GM12878 (cell line): ENCODE results near the gene ANOS1. TPM values are rescaled to one million over a fixed set of nuclear protein-coding genes. Genes with fewer than 3 reads are reported as not detected.

Source experiments
- ATAC-seq: fragments of 200-7000 bp; cut with Tn5 transposase; 3 replicates; pipeline ENCODE4 v1.9.1; 2020; ENCODE audit warnings: mild to moderate bottlenecking, moderate library complexity
- BruUV-seq: library from RNA; stranded (reverse); fragments of 400-500 nt; replicated peaks from 2 replicates; lab custom pipeline; 2021; lab: Mats Ljungman, UMichigan
- CTCF ChIA-PET: fragments of 300-600 bp; sonication (Branson Sonifier 250); formaldehyde crosslinking; extraction: SDS; loops from one replicate; lab custom pipeline; 2021; ENCODE audit warnings: inconsistent platforms; lab: Yijun Ruan, JAX
- POLR2A ChIA-PET: fragments of 350-600 bp; formaldehyde crosslinking; extraction: SDS; loops from one replicate; lab custom pipeline; 2021; ENCODE audit warnings: inconsistent platforms; lab: Charles Lee
- RAD21 ChIA-PET: fragments of 300-600 bp; sonication (Branson Sonifier 250); formaldehyde crosslinking; loops from one replicate; lab custom pipeline; 2023; ENCODE audit warnings: antibody characterized with exemption; ENCODE audit not compliant: unreplicated experiment; lab: Charles Lee
- SMC1A ChIA-PET: fragments of 300-600 bp; sonication (Branson Sonifier 250); formaldehyde crosslinking; loops from one replicate; lab custom pipeline; 2023; ENCODE audit not compliant: unreplicated experiment, uncharacterized antibody; lab: Charles Lee
- DNase-seq: peaks from one replicate; pipeline ENCODE4 v3.0.0-alpha.2; 2011; ENCODE audit warnings: low read depth, low spot score
- FAIRE-seq: peaks from 3 replicates; lab custom pipeline; 2011; peaks lifted over from hg19 to GRCh38; lab: Jason Lieb, UNC
- H2AFZ ChIP-seq: 2 replicates; pipeline ENCODE4 v1.6.0; 2011; ENCODE audit warnings: low read depth, low read length, control low read depth; ENCODE audit not compliant: control insufficient read depth
- H3K27ac ChIP-seq: 2 replicates; pipeline ENCODE4 v1.5.1; 2011; ENCODE audit warnings: control low read depth; ENCODE audit not compliant: control insufficient read depth, insufficient read depth
- H3K27me3 ChIP-seq, 2 experiments: replicated peaks in 1 of 2; 2 replicates each; pipeline versions ENCODE4 v1.6.0 to v1.6.1; 2011; ENCODE audit warnings: low read length in 1 of 2; ENCODE audit not compliant: control insufficient read depth in 2 of 2, insufficient read depth in 2 of 2
- H3K36me3 ChIP-seq, 2 experiments: 2 replicates each; pipeline ENCODE4 v1.5.1; 2011; ENCODE audit warnings: low read length in 1 of 2; ENCODE audit not compliant: control insufficient read depth in 2 of 2, insufficient read depth in 2 of 2
- H3K4me1 ChIP-seq: 2 replicates; pipeline ENCODE4 v1.6.1; 2011; ENCODE audit warnings: mild to moderate bottlenecking, low read length, moderate library complexity, mixed read lengths; ENCODE audit not compliant: control insufficient read depth, insufficient read depth
- H3K4me2 ChIP-seq: 2 replicates; pipeline ENCODE4 v1.6.0; 2011; ENCODE audit warnings: control low read depth; ENCODE audit not compliant: control insufficient read depth, insufficient read depth
- H3K4me3 ChIP-seq: fragments of 200-600 bp; sonication (generic); 2 replicates; pipeline ENCODE4 v1.5.1; 2016
- H3K79me2 ChIP-seq: 2 replicates; pipeline ENCODE4 v1.6.0; 2011; ENCODE audit warnings: low read length; ENCODE audit not compliant: control insufficient read depth, insufficient read depth
- H3K9ac ChIP-seq: 2 replicates; pipeline ENCODE4 v1.8.0; 2011; ENCODE audit warnings: low read length, control low read depth, mixed read lengths; ENCODE audit not compliant: control insufficient read depth, insufficient read depth
- H3K9me3 ChIP-seq: replicated peaks from 3 replicates; pipeline ENCODE4 v1.5.1; 2011; ENCODE audit warnings: mild to moderate bottlenecking, low read length; ENCODE audit not compliant: control insufficient read depth, insufficient read depth
- H4K20me1 ChIP-seq: 2 replicates; pipeline ENCODE4 v1.6.0; 2011; ENCODE audit not compliant: control insufficient read depth, insufficient read depth
- SMAD1 ChIP-seq: fragments of 450-650 bp; IDR thresholded peaks from 2 replicates; pipeline ENCODE4 v1.6.1; 2018; ENCODE audit warnings: mild to moderate bottlenecking, low read depth; ENCODE audit not compliant: partially characterized antibody
- WGBS: methylation state at CpG from one replicate; pipeline ENCODE4 v1.1.6; 2016; ENCODE audit warnings: low lambda C conversion rate; ENCODE audit not compliant: insufficient replicate concordance, insufficient coverage; ENCODE audit errors: missing lambda C conversion rate; 5-methylcytosine and 5-hydroxymethylcytosine counted together
- in situ Hi-C: fragments of 300-500 bp; cut with MboI; formaldehyde crosslinking; loops from 9 replicates; pipeline ENCODE4 v1.14.3; 2018; ENCODE audit warnings: mixed read lengths
- intact Hi-C: fragments of 100-400 bp; cut with micrococcal nuclease; formaldehyde crosslinking; loops from one replicate; pipeline ENCODE4 v1.14.2; 2022; ENCODE audit not compliant: unreplicated experiment
- polyA plus RNA-seq, 11 experiments: library from polyadenylated mRNA; depleted of rRNA in 4 of 11; unstranded in 6 of 11; stranded (reverse) in 5 of 11; fragments of >200 nt; fragmentation: Nextera tagmentation in 4 of 11; fragmentation: Illumina TruSeq in 1 of 11; extraction: Ambion mirVana in 4 of 11; extraction: Trizol in 1 of 11; gene quantifications; 1 replicate in 1 of 11; 2 replicates in 10 of 11; pipeline versions ENCODE4 v1.2.1 to v1.2.3, GENCODE V29; 2011 to 2016; ENCODE audit warnings: inconsistent platforms in 2 of 11, missing spikeins in 2 of 11, low read depth in 1 of 11
- total RNA-seq, 4 experiments: library from RNA; depleted of rRNA in 3 of 4; stranded (reverse); fragments of >200 nt in 3 of 4; fragmentation: Illumina TruSeq in 1 of 4; extraction: Trizol in 1 of 4; gene quantifications; 2 replicates each; pipeline versions ENCODE4 v1.2.1 to v1.2.3, GENCODE V29; 2013 to 2021
- TF ChIP-seq, protein P1 (sequence below): fragments of 450-650 bp; formaldehyde crosslinking; IDR thresholded peaks from 2 replicates; pipeline ENCODE4 v1.4.0; 2022; ENCODE audit warnings: mild to moderate bottlenecking, moderate library complexity

ANOS1 gene
- total and polyA plus RNA-seq, 10 of the 15 experiments (the other 5 are each of a cell fraction or from before 2014, with no cell fraction given), result under 0.01 to 4.0 (median 0.03) TPM; not detected in 3

DNA sequence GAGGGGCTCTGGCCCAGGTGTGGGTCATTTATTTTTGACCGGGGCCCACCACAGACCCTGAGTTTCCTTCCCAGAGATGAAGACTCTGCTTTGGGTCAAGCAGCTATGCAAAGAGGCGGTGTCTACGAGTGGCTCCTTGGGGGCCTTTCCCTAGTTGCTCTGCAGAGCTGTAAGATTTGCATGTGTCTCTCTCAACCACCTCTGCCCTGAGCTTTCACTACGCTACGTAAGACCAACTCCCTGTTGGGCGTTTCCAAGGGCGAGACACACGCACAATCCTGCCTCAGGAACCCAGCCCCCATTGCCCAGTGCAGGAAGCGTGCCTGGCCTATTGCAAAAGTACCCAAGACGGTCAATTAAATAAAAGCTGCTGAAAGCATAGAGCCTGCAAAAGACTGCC, 10.0 kb upstream of the ANOS1 start:
- no peak overlapping the region for H3K9ac ChIP-seq
- CTCF ChIA-PET, result interaction anchor here (0.6 to 3.3 kb wide), 13 partner anchors 9 to 1955 kb away, joined by 3 to 14 read pairs (median 4); no protein-coding TSS in a partner anchor
- SMC1A ChIA-PET, result interaction anchor here (1.0 to 1.5 kb wide), 2 partner anchors 8 to 72 kb away, joined by 3 to 6 read pairs; no protein-coding TSS in a partner anchor
- in situ Hi-C loops, result no loop called here
- RAD21 ChIA-PET, result interaction anchor here (0.6 to 1.0 kb wide), 3 partner anchors 48 to 377 kb away, joined by 3 to 4 read pairs (median 3); no protein-coding TSS in a partner anchor
- ATAC-seq (peak; percentile 54), FAIRE-seq (no peak), DNase-seq (no peak)
- no peaks in the 10 kb centered on the region for H3K4me1 ChIP-seq
- H3K27me3 ChIP-seq, result no peaks in the 10 kb centered on the region
- TF ChIP-seq, protein P1, sequence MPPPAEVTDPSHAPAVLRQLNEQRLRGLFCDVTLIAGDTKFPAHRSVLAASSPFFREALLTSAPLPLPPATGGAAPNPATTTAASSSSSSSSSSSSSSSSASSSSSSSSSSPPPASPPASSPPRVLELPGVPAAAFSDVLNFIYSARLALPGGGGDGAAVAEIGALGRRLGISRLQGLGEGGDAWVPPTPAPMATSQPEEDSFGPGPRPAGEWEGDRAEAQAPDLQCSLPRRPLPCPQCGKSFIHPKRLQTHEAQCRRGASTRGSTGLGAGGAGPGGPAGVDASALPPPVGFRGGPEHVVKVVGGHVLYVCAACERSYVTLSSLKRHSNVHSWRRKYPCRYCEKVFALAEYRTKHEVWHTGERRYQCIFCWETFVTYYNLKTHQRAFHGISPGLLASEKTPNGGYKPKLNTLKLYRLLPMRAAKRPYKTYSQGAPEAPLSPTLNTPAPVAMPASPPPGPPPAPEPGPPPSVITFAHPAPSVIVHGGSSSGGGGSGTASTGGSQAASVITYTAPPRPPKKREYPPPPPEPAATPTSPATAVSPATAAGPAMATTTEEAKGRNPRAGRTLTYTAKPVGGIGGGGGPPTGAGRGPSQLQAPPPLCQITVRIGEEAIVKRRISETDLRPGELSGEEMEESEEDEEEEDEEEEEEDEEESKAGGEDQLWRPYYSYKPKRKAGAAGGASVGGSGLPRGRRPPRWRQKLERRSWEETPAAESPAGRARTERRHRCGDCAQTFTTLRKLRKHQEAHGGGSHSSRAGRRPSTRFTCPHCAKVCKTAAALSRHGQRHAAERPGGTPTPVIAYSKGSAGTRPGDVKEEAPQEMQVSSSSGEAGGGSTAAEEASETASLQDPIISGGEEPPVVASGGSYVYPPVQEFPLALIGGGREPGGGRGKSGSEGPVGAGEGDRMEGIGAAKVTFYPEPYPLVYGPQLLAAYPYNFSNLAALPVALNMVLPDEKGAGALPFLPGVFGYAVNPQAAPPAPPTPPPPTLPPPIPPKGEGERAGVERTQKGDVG (CRISPR knock-in tag), result no peak
- TF ChIP-seq SMAD1, result no peak
- no peaks in the 10 kb centered on the region for H3K9me3 ChIP-seq
- H2AFZ ChIP-seq, result no peak overlapping the region
- POLR2A ChIA-PET, result no interaction called here
- H4K20me1 ChIP-seq, result no peaks in the 10 kb centered on the region
- 10% methylated on average over 10 of the region's 10 CpGs for WGBS
- H3K79me2 ChIP-seq, result no peaks in the 10 kb centered on the region
- intact Hi-C loops, result no loop called here
- no peaks in the 10 kb centered on the region for H3K36me3 ChIP-seq
- H3K27ac ChIP-seq, result no peak overlapping the region
- H3K4me2 ChIP-seq, result no peak overlapping the region
- H3K4me3 ChIP-seq, result no peak overlapping the region
- BruUV-seq, result no TSS peak
